CD1c-positive myeloid dendritic cell (primary cell): ENCODE measurements around the gene ACSF3.

ENCODE experiments used
- DNase-seq: peaks from one replicate; pipeline ENCODE4 v3.0.0-alpha.2; 2016; ENCODE audit errors: extremely low spot score

The ACSF3 gene

DNA sequence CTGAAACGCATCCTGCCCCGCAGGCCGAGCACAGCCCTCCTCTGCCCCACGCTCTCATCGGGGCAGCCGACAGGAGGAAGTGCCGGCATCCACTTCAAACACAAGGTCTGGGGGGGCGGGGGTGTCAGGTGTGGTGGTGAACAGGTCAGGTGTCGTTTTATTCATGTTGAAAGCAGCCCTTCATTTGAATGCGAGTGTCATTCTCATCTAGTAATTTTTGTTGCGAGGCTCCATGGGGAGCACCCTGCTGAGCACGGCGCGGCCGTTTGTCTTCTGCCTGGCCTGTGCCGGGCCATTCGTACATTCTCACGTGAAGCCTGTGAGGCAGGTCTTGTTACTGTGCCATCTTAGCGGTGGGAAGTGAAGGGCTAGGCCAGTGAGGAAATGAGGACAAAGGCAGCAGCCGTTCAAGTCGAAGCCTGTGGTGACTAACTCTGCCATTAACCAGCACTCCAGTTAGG is 1.9 kb downstream of the ACSF3 start:
- no peak for DNase-seq

DNA sequence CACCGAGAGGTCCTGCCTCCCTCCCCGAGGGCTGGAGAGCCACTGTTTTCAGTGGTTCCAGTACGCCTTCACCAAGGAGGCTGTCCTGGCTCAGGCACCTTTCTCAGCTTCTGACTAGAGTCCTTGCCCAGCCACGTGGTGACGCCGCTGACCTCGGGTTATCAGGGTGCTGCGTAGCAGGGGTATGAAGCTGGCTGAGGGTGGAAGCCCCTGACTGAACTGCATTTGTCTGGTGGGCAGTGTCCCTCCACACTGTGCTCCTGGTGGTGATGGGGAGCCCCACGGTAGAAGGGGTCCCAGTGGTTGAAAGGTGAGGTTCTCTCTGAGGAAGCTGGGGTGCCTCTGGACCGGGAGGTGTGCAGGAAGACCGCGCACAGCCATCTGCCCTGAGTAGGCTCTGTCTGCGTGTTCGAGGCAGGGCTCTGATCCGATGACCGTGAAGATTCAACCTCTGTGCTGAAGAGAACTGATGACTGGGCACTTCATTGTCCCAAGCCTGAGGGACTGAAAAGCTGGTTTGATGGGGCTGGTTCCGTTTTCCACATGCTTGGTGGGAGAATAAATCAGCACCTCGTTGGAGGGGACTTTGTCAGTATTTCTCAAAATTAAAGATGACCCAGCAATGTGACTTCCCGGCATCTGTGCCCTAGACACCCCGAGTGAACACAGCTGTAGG is 2.5 kb downstream of the ACSF3 start:
- no peak for DNase-seq

DNA sequence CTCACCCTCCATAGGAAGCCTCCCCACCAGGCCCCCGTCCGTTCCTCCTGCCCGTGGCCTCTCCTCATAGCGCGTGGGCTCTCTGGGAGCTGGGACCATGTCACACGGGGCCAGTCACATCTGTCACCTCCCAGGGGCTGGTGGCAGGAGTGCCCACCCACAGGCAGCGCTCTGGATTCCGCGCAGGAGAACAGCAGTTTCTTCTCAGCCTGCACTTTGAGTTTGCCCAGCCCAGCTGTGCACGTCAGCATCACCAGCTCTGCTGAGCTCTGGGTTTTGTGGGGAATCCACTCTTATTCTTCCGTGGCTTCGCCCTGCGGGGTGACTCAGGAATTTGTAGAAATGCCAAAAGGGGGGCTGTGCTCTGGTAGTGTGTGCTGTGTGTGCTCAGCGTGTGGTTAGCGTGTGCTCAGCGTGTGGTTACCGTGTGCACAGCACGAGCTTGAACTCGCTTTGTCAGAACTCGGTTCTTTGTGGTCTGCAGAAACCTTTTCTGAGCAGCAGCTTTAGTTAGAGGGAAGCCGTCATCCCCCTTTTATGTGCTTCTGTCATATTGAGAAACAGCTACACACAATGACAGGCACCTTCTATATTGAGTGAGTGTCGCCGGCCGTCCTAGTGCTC is 3.2 kb downstream of the ACSF3 start:
- DNase-seq = peak; percentile 15

GRCh38 chr16:89097392-89097772 is 3.7 kb downstream of the ACSF3 start:
- no peak for DNase-seq

DNA sequence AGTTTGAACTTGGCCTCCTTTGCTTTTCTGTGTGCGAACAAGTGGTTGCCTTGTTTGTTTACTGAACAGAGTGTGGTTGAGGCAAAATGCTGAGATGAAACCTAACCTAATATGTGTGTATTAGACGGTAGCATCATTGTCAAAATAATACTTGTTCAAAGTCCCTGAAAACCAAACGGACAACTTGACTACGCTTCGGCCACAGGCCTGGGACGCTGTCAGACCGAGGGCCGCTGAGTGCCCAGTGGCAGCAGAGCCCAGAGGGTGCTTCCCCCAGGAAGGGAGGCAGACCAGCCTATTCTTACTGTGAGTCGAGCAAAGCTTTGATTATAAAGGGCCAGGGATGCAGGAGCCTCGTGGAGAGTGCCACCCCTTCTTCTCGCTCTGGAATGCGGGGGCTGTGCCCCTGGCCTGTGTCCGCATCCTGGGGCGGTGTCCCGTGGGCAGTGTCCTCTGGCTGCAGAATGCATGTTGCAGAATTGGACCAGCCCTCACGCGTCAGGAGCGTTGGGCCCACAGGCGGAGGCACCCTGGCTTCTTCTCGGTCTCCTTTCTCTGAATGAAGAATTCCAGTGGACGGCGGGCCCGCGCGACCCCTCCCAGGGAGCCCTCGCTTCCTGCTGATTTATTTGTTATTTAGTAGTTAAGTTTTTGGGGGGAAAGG is 5.2 kb downstream of the ACSF3 start:
- DNase-seq = no peak

DNA sequence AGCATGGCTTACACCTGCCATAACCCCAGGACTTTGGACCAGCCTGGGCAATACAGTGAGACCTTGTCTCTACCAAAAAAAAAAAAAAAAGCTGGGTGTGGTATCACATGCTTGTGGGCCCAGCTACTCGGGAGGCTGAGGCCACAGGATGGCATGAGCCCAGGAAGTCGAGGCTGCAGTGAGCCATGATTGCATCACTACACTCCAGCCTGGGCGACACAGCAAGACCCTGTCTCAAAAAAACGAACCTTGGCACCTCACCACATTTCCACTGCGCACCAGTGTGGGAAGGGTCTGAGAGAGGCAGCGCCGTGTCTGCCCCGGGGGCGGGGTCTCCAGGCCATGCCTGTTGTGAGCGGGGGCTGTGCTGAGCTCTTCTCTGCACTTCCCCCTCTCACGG is 6.3 kb downstream of the ACSF3 start:
- no peak for DNase-seq

GRCh38 chr16:89100601-89101302 is 7.1 kb downstream of the ACSF3 start:
- DNase-seq = no peak

DNA sequence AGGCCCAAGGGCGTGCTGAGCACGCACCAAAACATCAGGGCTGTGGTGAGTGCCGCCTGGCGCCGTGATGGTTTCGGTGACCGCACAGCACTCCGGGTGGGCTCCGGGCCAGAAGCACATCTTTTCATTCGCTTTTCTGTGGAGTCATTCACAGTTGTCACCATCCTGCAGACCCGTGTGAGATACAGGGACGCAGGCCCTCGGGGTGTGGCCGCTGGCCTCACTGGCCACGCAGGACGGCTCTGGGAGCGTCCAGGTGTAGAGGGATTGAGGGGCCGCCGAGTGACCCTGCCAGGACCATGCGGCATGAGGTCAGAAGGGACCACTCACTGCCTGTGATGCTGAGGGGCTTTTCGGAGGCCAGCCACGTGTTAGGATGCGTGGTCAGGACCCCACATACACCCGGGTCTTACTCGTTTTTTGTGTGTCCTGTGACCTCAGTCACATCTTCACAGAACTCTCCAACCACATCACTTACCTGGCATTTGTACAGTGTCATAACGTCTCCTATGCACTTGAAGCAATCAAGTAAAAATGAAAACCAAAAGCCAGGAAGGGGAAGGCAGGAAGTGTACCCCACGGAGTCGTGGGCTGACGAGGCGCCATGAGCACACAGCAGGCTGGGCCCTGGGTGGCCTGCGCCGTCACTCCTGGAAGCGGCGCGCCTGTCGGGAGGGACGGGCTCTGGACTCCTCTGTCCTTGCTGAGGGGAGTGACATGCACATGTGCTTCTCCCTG is 7.8 kb downstream of the ACSF3 start:
- DNase-seq = no peak

DNA sequence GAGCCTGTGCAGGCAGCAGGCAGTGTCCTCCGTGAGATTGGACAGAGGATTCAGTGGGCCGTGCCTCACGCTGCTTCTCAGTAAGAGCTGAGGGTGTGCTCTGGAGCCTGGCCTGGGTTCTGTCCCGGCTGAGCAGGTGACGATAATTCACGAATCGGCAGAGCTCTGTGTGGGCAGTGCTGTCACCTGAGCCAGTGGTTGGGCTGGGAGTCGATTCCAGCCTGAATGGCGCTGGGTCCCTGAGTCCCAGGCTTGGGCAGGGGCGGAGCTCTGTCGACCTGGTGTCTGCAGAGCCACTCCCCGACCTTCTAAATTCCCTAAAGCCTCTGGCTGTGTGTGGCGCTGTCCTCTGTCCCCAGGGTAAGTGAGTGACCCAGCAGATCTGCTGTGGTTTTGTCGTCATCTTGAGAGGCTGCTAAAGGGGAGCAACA is 8.4 kb downstream of the ACSF3 start:
- peak; percentile 10 for DNase-seq

GRCh38 chr16:89102481-89103073 is 8.9 kb downstream of the ACSF3 start:
- no peak for DNase-seq

DNA sequence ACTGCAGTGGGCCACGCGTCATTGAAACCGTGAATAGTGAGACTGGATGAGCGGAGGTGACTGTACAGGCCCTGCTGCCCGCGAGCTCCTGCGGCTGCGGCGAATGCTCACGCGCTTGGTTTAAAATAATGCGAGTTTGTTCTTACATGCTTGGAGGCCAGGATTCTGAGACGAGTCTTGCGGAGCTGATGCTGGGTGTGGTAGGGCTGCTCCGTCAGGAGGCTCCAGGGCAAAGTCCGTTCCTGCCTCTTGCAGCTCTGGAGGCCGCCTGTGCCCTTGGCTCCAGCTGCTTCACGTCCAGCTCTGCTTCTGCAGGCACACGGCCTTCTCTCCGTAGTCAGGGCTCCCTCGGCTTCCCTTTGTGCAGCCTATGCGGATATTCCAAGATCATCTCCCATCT is 9.5 kb downstream of the ACSF3 start:
- no peak for DNase-seq

- DNase-seq = no peak
Measured at GRCh38 chr16:89103781-89104180, 10.1 kb downstream of the ACSF3 start.

DNA sequence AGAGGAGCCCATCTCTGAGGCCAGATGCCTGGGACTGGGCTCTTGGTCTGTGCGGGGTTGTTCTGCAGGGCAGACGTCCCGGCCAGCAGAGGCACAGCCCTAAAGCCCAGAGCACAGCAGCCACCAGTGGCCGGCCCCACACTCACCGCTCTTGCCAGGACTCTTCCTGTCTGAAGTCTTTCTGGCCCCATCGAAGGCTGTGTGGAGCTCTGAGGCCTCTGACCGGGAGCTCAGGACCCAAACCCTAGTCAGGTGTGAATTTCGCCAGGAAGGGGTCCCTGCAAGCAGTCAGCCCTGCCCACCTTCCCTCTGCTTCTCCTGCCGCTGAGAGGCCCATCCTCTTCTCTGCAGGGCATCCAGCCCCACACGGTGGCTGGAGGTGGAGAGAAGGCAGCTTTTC is 10.7 kb downstream of the ACSF3 start:
- no peak for DNase-seq

DNA sequence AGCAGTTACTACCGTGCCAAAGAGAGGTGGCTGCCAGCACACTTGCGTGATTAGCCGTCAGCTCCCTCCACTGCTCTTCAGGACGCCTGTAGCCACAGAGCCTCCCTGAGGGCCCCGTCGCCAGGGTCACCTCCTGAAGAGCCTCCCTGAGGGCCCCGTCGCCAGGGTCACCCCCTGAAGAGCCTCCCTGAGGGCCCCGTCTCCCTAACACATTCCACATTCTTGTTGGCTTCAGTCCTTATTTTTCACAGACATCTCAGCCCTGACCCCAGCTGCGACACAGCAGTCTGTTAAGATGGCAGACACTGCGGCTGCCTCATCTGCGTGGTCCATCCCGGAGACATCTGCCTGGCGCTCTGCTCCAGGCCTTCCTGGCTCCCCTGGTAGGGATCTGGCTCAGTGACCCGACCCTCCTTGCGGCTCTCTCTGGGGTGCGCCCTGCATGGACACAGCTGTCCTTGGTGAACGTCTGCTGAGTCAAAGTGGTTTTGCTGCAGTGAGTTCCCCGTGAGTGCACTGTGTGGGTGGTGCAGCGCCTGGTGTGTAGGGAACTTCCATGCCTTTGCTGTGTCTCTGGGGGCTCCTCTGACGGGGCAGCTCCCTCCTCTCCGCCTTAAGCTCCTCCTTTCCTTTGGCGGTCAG is 11.4 kb downstream of the ACSF3 start:
- peak; percentile 69 for DNase-seq

GRCh38 chr16:89105599-89106151 is 12.0 kb downstream of the ACSF3 start:
- no peak for DNase-seq

DNA sequence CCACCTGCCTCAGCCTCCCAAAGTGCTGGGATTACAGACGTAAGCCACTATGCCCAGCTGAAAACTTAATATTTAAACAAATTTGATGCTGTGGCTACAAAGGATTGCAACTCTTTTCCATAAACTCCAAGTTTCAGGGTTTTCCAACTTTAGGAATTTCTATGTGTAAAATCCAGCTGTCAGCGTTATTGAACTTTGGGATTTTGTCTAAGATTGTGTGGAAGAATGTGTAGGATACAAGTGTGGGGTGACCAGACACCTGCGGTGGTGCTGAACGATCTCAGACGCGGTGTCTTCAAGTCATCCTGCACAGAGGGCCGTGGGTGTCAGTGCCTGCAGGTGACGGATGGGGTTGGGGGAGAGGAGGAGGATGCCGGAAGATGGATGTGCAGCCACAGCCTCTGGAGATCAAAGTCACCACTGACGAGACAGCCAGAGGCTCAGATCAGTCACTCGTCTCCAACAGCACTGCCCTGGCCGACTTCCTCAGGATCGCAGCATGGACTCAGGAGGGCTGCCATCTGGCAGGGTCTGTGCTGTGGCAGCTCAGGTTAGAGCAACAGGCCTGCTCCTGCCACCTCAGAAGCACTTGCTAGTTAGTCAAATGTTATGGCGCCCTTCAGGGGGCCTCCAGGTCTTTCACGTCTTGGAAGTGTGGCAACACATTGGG is 13.0 kb downstream of the ACSF3 start:
- no peak for DNase-seq

GRCh38 chr16:89107203-89107582 is 13.5 kb downstream of the ACSF3 start:
- no peak for DNase-seq

- no peak for DNase-seq
Measured at GRCh38 chr16:89108416-89108815, 14.8 kb downstream of the ACSF3 start.

- DNase-seq = no peak
Measured at GRCh38 chr16:89110641-89111040, 17.0 kb downstream of the ACSF3 start.

DNA sequence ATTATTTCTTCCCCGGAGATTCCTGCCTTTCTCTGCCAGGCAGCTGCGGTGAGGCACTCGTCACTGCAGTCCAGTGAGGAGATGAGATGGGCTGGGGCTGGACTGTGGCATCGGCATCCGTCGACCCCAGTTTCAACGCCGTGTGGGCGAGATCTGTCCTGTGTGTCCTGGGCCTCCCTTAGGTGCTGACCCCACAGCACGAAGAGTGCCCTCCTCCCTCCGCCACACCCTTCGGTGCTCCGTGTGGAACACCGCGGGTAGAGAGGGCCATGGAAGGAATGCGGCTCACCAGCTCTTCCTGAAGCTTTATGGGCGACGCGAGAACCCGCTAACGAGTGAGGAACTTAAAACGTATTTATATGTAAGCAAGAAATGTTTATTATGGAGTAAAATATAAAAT is 17.6 kb downstream of the ACSF3 start:
- no peak for DNase-seq
